SJSA1 (cell line): ENCODE data around the gene ENPP6. TPM values are rescaled to one million over a fixed set of nuclear protein-coding genes. Genes with fewer than 3 reads are reported as not detected.

Source experiments
- DNase-seq, 2 experiments: peaks; one replicate each; pipeline ENCODE4 v3.0.0-alpha.2; 2015 to 2020; ENCODE audit warnings: low spot score in 2 of 2, low read depth in 1 of 2
- H3K27ac ChIP-seq: fragments of 250-450 bp; sonication (Bioruptor Pico); 2 replicates; pipeline ENCODE4 v1.5.1; 2020; ENCODE audit warnings: mild to moderate bottlenecking, moderate library complexity
- H3K27me3 ChIP-seq: fragments of 250-450 bp; sonication (Bioruptor Pico); replicated peaks from 2 replicates; pipeline ENCODE4 v1.5.1; 2020; ENCODE audit warnings: mild to moderate bottlenecking, moderate library complexity
- H3K36me3 ChIP-seq: fragments of 250-450 bp; sonication (Bioruptor Pico); 2 replicates; pipeline ENCODE4 v1.5.1; 2020; ENCODE audit warnings: mild to moderate bottlenecking
- H3K4me1 ChIP-seq: fragments of 250-450 bp; sonication (Bioruptor Pico); replicated peaks from 2 replicates; pipeline ENCODE4 v1.6.1; 2021; ENCODE audit warnings: mild to moderate bottlenecking
- H3K4me3 ChIP-seq: fragments of 250-450 bp; sonication (Bioruptor Pico); 2 replicates; pipeline ENCODE4 v1.5.1; 2020; ENCODE audit warnings: mild to moderate bottlenecking
- H3K9me3 ChIP-seq: fragments of 250-450 bp; sonication (Bioruptor Pico); replicated peaks from 2 replicates; pipeline ENCODE4 v1.5.1; 2020; ENCODE audit warnings: mild to moderate bottlenecking
- total RNA-seq: library from RNA; depleted of rRNA; stranded (reverse); fragments of >200 nt; shearing (Covaris generic); gene quantifications from 2 replicates; pipeline ENCODE4 v1.2.3, GENCODE V29; 2014

Gene ENPP6
- total RNA-seq, 1 experiment from 2014 or later, result not detected

- no peaks in the 10 kb centered on the region for H3K36me3 ChIP-seq
- H3K27ac ChIP-seq, result no peak overlapping the region
- no peak for DNase-seq
- H3K4me3 ChIP-seq, result no peak overlapping the region
- peaks cover 38% of the 10 kb centered on the region for H3K4me1 ChIP-seq
- no peaks in the 10 kb centered on the region for H3K27me3 ChIP-seq
- H3K9me3 ChIP-seq, result no peaks in the 10 kb centered on the region
These were observed 26.4 kb downstream of the ENPP6 start for GRCh38 chr4:184191267-184191666.

- H3K4me3 ChIP-seq, result no peak overlapping the region
- DNase-seq, result no peak
- no peaks in the 10 kb centered on the region for H3K9me3 ChIP-seq
- H3K4me1 ChIP-seq, result peaks cover 38% of the 10 kb centered on the region
- no peaks in the 10 kb centered on the region for H3K36me3 ChIP-seq
- H3K27me3 ChIP-seq, result no peaks in the 10 kb centered on the region
- peak overlapping the region; percentile 67 for H3K27ac ChIP-seq
These were observed 27.0 kb downstream of the ENPP6 start for GRCh38 chr4:184190711-184191110.

- Histone ChIP-seq H3K9me3 (no peaks in the 10 kb centered on the region), H3K36me3 (no peaks in the 10 kb centered on the region), H3K27ac (peak overlapping the region; percentile 67), H3K27me3 (no peaks in the 10 kb centered on the region), H3K4me1 (peaks cover 38% of the 10 kb centered on the region), H3K4me3 (no peak overlapping the region)
- no peak for DNase-seq
These were observed 27.7 kb downstream of the ENPP6 start for GRCh38 chr4:184189966-184190365.

- Histone ChIP-seq H3K4me3 (no peak overlapping the region), H3K27ac (peak overlapping the region; percentile 67), H3K36me3 (no peaks in the 10 kb centered on the region), H3K27me3 (no peaks in the 10 kb centered on the region), H3K4me1 (peaks cover 38% of the 10 kb centered on the region), H3K9me3 (no peaks in the 10 kb centered on the region)
- peak in 1 of 2 experiments; percentile 25 for DNase-seq
These were observed 29.0 kb downstream of the ENPP6 start for GRCh38 chr4:184188443-184189400.

- Histone ChIP-seq H3K4me3 (no peak overlapping the region), H3K4me1 (no peaks in the 10 kb centered on the region), H3K27ac (no peak overlapping the region), H3K36me3 (no peaks in the 10 kb centered on the region), H3K27me3 (no peaks in the 10 kb centered on the region), H3K9me3 (no peaks in the 10 kb centered on the region)
- no peak for DNase-seq
These were observed 40.4 kb downstream of the ENPP6 start for GRCh38 chr4:184177271-184177670.

GRCh38 chr4:184174571-184175488 is 42.8 kb downstream of the ENPP6 start:
- no peak overlapping the region for H3K27ac ChIP-seq
- H3K36me3 ChIP-seq, result no peaks in the 10 kb centered on the region
- no peak for DNase-seq
- no peak overlapping the region for H3K4me3 ChIP-seq
- no peaks in the 10 kb centered on the region for H3K9me3 ChIP-seq
- peaks cover 7% of the 10 kb centered on the region for H3K4me1 ChIP-seq
- no peaks in the 10 kb centered on the region for H3K27me3 ChIP-seq

DNA sequence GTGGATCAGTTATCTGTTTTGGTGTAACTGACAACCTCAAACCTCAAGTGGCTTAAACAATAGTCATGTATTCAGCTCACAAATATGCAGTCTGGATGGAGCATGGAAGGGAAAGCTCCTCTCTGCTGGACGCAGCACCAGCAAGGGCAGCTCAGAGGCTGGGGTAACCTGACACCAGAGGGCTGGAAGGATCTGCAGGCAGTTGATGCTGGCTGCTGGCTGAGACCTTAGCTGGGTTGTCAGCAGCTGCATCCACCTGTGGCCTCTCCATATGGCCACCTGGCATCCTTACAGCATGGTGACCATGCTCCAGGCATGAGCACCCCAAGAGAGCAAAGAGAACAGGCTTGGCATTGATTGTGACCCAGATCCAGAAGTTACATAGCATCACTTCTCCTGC is 46.7 kb downstream of the ENPP6 start:
- H3K4me3 ChIP-seq, result no peak overlapping the region
- no peak overlapping the region for H3K27ac ChIP-seq
- H3K9me3 ChIP-seq, result no peaks in the 10 kb centered on the region
- no peaks in the 10 kb centered on the region for H3K27me3 ChIP-seq
- H3K36me3 ChIP-seq, result no peaks in the 10 kb centered on the region
- DNase-seq, result peak in 1 of 2 experiments; percentile 37
- H3K4me1 ChIP-seq, result peaks cover 10% of the 10 kb centered on the region

GRCh38 chr4:184169225-184169867 is 48.3 kb downstream of the ENPP6 start:
- Histone ChIP-seq H3K36me3 (no peaks in the 10 kb centered on the region), H3K4me3 (no peak overlapping the region), H3K27ac (no peak overlapping the region), H3K4me1 (peaks cover 15% of the 10 kb centered on the region), H3K27me3 (no peaks in the 10 kb centered on the region), H3K9me3 (no peaks in the 10 kb centered on the region)
- no peak for DNase-seq

DNA sequence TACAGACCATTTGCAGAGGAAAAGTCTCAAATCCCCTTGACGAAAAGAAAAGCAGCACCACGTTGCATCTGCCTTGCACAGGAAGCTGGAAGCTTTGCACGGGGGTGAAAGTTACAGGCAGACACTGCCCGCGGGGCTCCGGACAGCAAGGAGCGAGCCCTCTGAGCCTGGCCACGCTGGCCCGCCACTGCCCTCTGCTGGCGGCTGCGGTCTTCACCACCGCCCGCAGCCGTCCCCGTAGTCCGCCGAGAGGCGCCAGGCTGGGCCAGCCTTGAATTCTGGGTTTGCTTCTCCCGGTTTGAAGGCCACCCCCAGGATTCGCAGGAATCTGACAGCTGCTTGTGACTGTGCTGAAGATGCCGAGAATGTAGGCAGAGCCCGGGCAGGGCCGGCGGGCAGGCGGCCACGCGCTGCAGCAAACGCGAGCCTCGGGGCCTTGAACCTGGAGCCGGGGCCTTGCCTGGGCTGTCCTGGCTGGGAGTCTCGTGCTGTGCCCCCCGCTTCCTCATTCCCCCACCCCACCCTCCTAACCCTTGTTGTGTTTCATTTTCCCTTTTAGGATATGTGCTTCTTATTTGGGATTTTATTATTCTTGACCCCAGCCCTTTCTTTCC is 49.2 kb downstream of the ENPP6 start:
- H3K36me3 ChIP-seq, result no peaks in the 10 kb centered on the region
- no peaks in the 10 kb centered on the region for H3K9me3 ChIP-seq
- H3K27ac ChIP-seq, result no peak overlapping the region
- H3K4me1 ChIP-seq, result peaks cover 15% of the 10 kb centered on the region
- no peaks in the 10 kb centered on the region for H3K27me3 ChIP-seq
- DNase-seq, result peak; percentile 49 to 67
- H3K4me3 ChIP-seq, result no peak overlapping the region

DNA sequence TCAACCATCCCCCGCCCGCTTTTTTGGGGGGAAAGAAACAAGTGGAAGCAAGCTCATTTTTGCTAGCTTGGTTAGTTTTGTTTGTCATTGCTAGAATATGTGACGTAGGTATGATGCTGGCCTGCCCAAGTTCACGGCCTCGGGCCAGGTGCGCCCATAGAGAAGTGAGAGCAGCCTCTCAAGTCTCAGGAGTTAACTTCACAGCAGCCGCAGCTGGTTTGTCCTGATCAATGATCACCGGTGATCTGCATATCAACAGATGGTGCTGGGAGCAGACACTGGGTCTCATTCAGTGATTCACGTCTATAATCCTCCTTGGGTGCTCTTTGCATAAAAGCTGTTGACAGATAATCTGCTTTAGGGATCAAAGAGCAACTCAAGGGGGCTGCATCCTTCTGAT is 50.1 kb downstream of the ENPP6 start:
- Histone ChIP-seq H3K4me1 (peaks cover 15% of the 10 kb centered on the region), H3K36me3 (no peaks in the 10 kb centered on the region), H3K27ac (no peak overlapping the region), H3K4me3 (no peak overlapping the region), H3K9me3 (no peaks in the 10 kb centered on the region), H3K27me3 (no peaks in the 10 kb centered on the region)
- DNase-seq, result no peak

GRCh38 chr4:184166736-184167135 is 50.9 kb downstream of the ENPP6 start:
- no peaks in the 10 kb centered on the region for H3K36me3 ChIP-seq
- no peak overlapping the region for H3K27ac ChIP-seq
- H3K9me3 ChIP-seq, result no peaks in the 10 kb centered on the region
- no peak overlapping the region for H3K4me3 ChIP-seq
- DNase-seq, result no peak
- H3K4me1 ChIP-seq, result peaks cover 15% of the 10 kb centered on the region
- H3K27me3 ChIP-seq, result no peaks in the 10 kb centered on the region

DNA sequence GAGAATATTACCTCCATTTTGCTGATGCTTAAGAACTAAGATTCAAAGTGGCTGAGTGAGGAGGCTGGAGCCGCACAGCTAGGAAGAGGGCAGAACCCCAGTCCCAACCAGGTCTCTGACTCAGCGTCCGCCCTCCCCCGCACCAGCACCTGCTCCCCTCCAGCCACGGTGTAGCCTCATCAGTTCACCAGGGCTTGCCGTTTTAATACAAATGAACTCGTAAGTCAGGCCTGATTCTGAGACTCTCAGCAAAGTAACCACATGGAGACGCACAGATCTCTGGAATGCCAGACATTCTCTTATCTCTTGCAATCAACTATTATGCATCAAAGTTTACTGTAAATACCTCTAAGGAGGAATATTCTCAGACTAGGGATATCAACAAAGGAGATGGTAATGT is 52.4 kb downstream of the ENPP6 start:
- Histone ChIP-seq H3K4me3 (no peak overlapping the region), H3K9me3 (no peaks in the 10 kb centered on the region), H3K4me1 (peaks cover 8% of the 10 kb centered on the region; the same call in 1 of the 2 replicates), H3K36me3 (no peaks in the 10 kb centered on the region), H3K27me3 (no peaks in the 10 kb centered on the region), H3K27ac (no peak overlapping the region)
- no peak for DNase-seq

- H3K27me3 ChIP-seq, result no peaks in the 10 kb centered on the region
- no peak overlapping the region for H3K27ac ChIP-seq
- no peak for DNase-seq
- no peaks in the 10 kb centered on the region for H3K9me3 ChIP-seq
- H3K4me3 ChIP-seq, result no peak overlapping the region
- peaks cover 8% of the 10 kb centered on the region; the same call in 1 of the 2 replicates for H3K4me1 ChIP-seq
- no peaks in the 10 kb centered on the region for H3K36me3 ChIP-seq
These were observed 53.9 kb downstream of the ENPP6 start for GRCh38 chr4:184163813-184164212.
